HG03159 (cell line): ENCODE data around the gene ADGRA1.
"Not testable (repeated sequence)": the region's sequence is repeated elsewhere in the genome, so short reads cannot be mapped to it uniquely, and the experiment has no call there.

Experiments used
- ATAC-seq: cut with Tn5 transposase; IDR thresholded peaks from one replicate; pipeline ENCODE4 v1.9.1; 2021; ENCODE audit warnings: mild to moderate bottlenecking, moderate library complexity; ENCODE audit not compliant: unreplicated experiment

Gene ADGRA1

DNA sequence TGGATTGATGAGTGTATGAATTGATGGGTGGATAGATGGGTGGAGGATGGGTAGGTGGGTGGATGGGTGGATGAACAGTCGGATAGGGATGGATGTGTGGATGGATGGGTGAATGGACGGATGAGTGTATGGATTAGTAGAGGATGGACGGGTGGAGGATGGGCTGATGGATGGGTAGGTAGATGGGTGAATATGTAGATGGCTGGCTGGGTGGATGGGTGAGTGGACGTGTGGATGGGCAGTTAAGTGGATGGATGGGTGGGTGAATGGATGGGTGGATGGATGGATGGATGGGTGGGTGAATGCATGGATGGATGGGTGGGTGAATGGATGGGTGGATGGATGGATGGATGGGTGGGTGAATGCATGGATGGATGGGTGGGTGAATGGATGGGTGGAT, 87.9 kb downstream of the ADGRA1 start:
- not testable (repeated sequence) for ATAC-seq

DNA sequence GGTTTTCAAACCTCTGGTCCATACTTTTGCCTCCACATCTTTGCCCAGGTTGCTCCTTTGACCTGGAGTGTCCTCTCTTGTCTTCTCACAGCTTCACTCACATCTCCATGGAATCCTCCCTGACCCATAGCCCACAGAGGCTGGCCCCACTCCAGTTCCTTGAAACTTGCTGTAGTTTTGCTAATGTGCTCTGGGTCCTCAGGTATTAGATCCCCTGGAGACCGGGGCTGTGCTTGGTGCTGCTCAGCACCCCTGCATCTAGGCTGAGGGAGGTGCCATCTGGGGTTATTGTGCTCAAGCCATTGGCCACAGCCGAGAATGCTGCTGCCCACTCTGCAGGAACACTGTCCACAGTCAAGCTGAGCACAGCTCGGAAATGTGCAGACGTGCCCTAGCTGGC, 88.8 kb downstream of the ADGRA1 start:
- no peak for ATAC-seq

DNA sequence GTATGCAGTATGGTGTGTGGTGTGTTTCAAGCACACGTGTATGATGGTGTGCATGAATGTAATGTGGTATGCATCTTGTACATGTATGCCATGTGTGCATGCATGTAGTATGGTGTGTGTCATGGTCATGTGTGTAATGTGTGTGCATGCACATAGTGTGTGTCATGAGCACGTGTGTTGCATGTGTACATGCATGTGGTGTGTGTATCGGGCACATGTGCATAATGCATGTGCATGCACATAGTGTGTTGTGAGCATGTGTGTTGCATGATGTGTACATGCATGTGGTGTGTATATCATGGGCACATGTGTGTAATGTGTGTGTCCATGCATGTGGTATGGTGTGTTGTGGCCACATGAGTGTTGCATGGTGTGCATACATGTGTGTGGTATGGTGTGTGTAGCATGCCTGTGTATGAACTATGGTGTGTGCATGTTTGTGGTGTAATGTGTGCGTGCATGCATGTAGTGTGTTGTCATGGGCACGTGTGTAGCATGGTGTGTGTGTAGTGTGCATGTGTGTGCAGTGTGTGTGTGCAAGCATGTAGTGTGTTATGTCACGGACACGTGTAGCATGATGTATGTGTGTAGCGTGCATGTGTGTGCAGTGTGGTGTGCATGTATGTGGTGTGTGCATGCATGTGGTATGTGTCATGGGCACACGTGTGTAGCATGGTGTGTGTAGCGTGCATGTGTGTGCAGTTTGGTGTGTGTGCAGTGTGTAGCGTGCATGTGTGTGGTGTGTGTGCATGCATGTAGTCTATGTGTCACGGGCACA, 89.8 kb downstream of the ADGRA1 start:
- ATAC-seq = no peak

DNA sequence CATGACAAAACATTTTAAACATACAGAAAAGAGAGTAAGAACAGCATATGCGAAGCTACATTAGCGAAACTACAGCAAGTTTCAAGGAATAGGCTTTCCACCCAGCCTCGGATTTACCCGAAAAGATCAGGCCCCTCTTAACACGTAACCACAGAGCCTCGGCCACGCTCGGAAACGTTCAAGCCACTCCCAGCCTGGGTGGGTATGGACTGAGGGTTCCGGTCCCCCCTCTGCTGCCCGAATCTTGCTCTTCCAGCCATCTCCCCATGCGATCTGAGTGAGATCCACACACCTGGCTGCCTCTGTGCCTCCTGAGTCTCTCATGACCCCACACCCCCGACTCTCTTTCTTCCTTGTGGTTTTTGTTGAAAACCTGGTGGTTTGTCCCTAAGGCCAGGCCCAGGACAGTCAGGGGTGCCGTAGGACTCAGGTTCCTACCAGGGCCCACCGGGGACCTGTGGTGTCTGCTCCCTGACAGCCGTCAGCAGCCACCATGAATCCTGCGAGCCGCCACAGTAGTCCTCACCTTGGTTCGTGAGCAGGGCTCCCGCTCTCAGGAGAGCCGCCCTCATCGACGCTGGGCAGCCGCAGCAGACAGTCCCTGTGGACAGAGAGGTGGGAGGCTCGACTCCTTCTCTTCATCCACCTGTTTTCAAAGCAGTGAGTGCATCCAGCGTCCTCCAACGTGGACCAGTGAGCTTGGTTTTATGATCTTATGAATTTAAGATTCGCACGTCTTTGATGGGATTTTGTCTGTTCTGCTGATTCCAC, 90.8 kb downstream of the ADGRA1 start:
- no peak for ATAC-seq

DNA sequence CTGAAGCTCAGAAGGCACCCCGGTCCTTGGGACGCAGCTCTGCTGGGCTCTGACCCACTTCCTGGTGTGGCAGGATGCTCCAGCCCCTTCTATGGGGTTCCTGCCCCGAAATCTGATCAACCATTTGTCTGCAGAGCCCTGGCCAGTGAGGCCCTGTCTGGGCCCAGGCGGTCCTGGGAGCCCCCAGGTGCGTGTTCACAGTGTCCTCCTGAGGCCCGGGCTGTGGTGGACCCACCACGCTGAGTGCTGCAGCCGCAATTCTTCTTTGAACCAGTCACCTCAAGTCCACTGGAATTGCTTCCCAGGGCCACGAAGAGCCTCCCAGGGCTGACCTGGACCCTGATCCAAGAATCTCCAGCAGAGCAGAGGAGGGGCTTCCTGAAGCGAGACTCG, 91.4 kb downstream of the ADGRA1 start:
- ATAC-seq = no peak

DNA sequence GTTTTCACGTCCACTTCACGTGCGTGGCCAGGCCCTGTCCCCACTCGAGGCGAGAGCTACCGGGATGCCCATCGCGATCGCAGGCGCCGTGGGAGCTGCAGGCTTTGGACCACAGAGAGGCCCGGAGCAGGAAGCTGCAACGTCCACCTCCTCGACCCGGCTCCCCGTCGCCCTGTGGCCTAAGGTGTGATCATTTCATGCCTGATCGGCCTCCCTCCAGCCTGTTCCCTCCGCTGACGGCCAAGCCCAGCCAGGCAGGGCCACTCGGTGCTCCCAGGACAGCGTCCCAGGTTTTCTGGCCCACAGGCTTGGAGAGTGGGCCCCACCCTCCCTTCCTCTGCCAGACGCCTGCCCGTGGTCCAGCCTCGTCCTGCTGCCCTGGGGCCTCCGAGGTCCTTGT, 91.9 kb downstream of the ADGRA1 start:
- ATAC-seq = no peak

DNA sequence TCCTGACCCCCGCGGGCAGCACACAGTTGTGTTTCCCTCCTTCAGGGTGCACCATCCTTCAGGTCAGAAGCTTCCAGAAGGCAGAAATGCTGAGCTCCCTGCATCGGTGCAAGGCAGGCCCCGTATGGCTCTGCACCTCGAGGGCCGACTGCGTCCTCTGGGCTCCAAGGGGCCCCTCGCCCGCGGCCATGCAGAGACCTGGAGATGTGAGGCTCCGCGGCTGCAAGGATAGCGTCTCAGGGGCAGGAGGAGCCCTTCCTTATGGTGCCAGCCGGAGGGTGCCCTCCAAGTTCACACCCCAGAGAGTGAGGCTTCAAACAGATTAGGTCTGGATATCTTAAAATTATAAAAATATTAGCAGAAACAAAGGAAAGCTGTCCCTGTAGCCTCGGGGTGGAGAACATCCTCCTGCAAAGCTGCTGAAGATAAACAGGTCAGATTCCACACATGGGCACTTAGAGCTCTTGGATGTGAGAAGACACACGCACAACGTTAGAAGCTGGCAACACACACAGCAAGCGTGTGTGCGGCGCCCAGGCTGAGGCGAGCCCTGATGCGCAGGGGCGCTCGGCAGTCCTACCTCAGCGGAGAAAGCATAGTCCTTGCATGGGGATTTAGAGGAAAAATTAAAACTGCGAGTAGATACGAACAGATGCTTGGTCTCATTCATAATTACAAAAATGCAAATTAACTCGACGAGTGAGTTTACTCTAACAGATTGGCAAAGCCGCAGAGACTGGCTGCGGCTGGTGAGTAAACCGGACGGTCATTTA, 92.7 kb downstream of the ADGRA1 start:
- no peak for ATAC-seq

DNA sequence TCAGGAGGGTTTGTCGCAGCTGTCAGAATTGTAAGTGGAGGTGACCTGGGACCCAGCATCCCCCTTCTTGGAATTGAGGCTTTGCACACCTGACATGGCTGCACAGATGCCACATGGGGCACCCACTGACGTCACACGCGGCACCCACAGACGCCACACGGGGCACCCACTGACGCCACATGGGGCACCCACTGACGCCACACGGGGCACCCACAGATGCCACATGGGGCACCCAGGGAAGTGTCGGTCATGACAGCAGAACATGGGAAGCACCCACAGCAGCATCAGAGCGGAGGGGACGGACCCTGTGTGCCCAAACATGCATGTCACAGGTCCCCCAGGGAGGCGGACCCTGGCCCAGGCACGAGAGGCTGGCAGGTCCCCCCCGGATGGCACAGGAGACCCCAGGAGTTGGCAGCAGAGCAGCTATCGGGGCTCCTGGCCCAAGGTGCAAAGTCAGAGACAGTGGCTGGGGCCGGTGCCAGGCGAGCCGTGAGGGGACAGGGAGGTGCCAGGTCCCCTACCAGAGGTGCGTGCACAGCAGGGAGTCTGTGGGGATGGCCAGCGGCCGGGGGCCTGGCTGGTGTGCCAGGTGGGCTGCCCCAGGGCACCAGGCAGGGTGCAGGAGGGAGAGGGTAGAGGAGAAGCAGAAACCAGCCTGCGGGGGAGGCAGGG, 93.4 kb downstream of the ADGRA1 start:
- no peak for ATAC-seq
